Transverse colon (tissue), 4 donors: ENCODE results near the gene RPS10. TPM values are rescaled to one million over a fixed set of nuclear protein-coding genes. Genes with fewer than 3 reads are reported as not detected.
A peak's percentile ranks its signal among the peaks of the same experiment; 100 is the strongest.

Source experiments
- DNase-seq: peaks from one replicate; pipeline ENCODE4 v3.0.0-alpha.2; 2019
- H3K27ac ChIP-seq, 4 donors: fragments of 200-600 bp; sonication (generic); 2 replicates each; pipeline ENCODE4 v1.5.1; 2016 to 2018; ENCODE audit warnings: inconsistent platforms in 4 of 4
- H3K27me3 ChIP-seq: fragments of 200-600 bp; sonication (generic); 2 replicates; pipeline ENCODE4 v1.5.1; 2017; ENCODE audit warnings: inconsistent platforms
- H3K36me3 ChIP-seq, 4 donors: fragments of 200-600 bp; sonication (generic); 2 replicates each; pipeline ENCODE4 v1.5.1; 2017 to 2019; ENCODE audit warnings: inconsistent platforms in 4 of 4
- H3K4me1 ChIP-seq, 4 donors: fragments of 200-600 bp; sonication (generic); 2 replicates each; pipeline ENCODE4 v1.5.1; 2017 to 2020; ENCODE audit warnings: inconsistent platforms in 4 of 4
- H3K4me3 ChIP-seq, 4 donors: fragments of 200-600 bp; sonication (generic); 1 replicate in 1 of 4; 2 replicates in 3 of 4; pipeline versions ENCODE4 v1.5.1 to v1.6.1; 2017 to 2019; ENCODE audit warnings: inconsistent platforms in 4 of 4
- H3K9me3 ChIP-seq, 2 donors: fragments of 200-600 bp; sonication (generic); 2 replicates each; pipeline ENCODE4 v1.5.1; 2017 to 2019; ENCODE audit warnings: inconsistent platforms in 2 of 2
- CTCF ChIP-seq, 5 experiments: fragments of 200-600 bp in 3 of 5; fragments of 450-650 bp in 2 of 5; sonication (generic) in 3 of 5; IDR thresholded peaks; 1 replicate in 2 of 5; 2 replicates in 3 of 5; pipeline ENCODE4 v1.5.1; 2016 to 2017; ENCODE audit warnings: antibody characterized with exemption in 5 of 5, inconsistent platforms in 3 of 5, mild to moderate bottlenecking in 2 of 5, moderate library complexity in 1 of 5
- EP300 ChIP-seq: sonication (generic); formaldehyde crosslinking; IDR thresholded peaks from one replicate; pipeline ENCODE4 v1.6.1; 2017; ENCODE audit warnings: antibody characterized with exemption, low read depth
- POLR2A ChIP-seq: fragments of 450-650 bp; IDR thresholded peaks from one replicate; pipeline ENCODE4 v1.6.1; 2016; ENCODE audit warnings: antibody characterized with exemption, mild to moderate bottlenecking, moderate library complexity
- POLR2AphosphoS5 ChIP-seq, 3 donors: sonication (generic); formaldehyde crosslinking; IDR thresholded peaks; one replicate each; pipeline ENCODE4 v1.6.1; 2016; ENCODE audit warnings: antibody characterized with exemption in 3 of 3
- WGBS, 2 donors: methylation state at CpG; one replicate each; pipeline ENCODE4 v1.1.5; 2018; ENCODE audit warnings: low coverage in 1 of 2; 5-methylcytosine and 5-hydroxymethylcytosine counted together
- in situ Hi-C, 4 donors: fragments of 200-750 bp; cut with MboI; loops; one replicate each; pipeline versions ENCODE4 v1.15.0 to v1.15.1; 2017; ENCODE audit warnings: low sequenced_read_pairs in 3 of 4, low pct_ligation_motif_present in 1 of 4, low pct_unique_long_range_greater_than_20kb in 1 of 4
- intact Hi-C: fragments of 100-400 bp; cut with DNase I; formaldehyde crosslinking; loops from one replicate; pipeline ENCODE4 v1.15.1; 2023; ENCODE audit warnings: low total_unique reads
- total RNA-seq, 4 donors: library from RNA; depleted of rRNA; stranded (reverse); fragments of >200 nt; gene quantifications; one replicate each; pipeline ENCODE4 v1.1.0, GENCODE V29; 2016

The RPS10 gene
- total RNA-seq, 4 donors from 2014 or later: 892 to 1,969 (median 1,491) TPM

- in situ Hi-C loops (loop anchor here in 1 of 4 donors (25.0 kb wide), 1 partner anchor 122 kb away; no protein-coding TSS in a partner anchor), intact Hi-C loops (loop anchor here (10.0 kb wide), 1 partner anchor 70 kb away; no protein-coding TSS in a partner anchor)
- 87 to 91% methylated on average over 4 to 5 of the region's 5 CpGs for WGBS, 2 donors
- no peaks in the 10 kb centered on the region for H3K36me3 ChIP-seq
- no peak for DNase-seq
- H3K27ac ChIP-seq: peak overlapping the region; percentile 31 to 54 (median 42)
- no peak overlapping the region for H3K4me3 ChIP-seq
- no peaks in the 10 kb centered on the region for H3K27me3 ChIP-seq
- no peaks in the 10 kb centered on the region for H3K9me3 ChIP-seq
- no peak for TF ChIP-seq POLR2A
- no peak for TF ChIP-seq POLR2AphosphoS5 (IDR thresholded peaks at IDR 0.05)
- TF ChIP-seq EP300: no peak
- TF ChIP-seq CTCF (IDR thresholded peaks at IDR 0.05): no peak
- H3K4me1 ChIP-seq: peaks cover 0 to 44% (median 14%) of the 10 kb centered on the region in 4 donors
These were observed 41.3 kb downstream of the RPS10 start for GRCh38 chr6:34384321-34385153.

- in situ Hi-C loops: loop anchor here in 1 of 4 donors (25.0 kb wide), 1 partner anchor 121 kb away; no protein-coding TSS in a partner anchor
- WGBS, 2 donors: 70 to 73% methylated on average over 3 to 6 of the region's 6 CpGs
- intact Hi-C loops: loop anchor here (10.0 kb wide), 1 partner anchor 69 kb away; no protein-coding TSS in a partner anchor
- Histone ChIP-seq H3K4me1 (peaks cover 0 to 42% (median 14%) of the 10 kb centered on the region in 4 donors), H3K9me3 (no peaks in the 10 kb centered on the region), H3K36me3 (no peaks in the 10 kb centered on the region), H3K27me3 (no peaks in the 10 kb centered on the region), H3K4me3 (no peak overlapping the region), H3K27ac (peak overlapping the region; percentile 31 to 54 (median 42))
- no peak for DNase-seq
- no peak for TF ChIP-seq EP300
- TF ChIP-seq CTCF (IDR thresholded peaks at IDR 0.05): no peak
These were observed 42.1 kb downstream of the RPS10 start for GRCh38 chr6:34383656-34384320.

DNA sequence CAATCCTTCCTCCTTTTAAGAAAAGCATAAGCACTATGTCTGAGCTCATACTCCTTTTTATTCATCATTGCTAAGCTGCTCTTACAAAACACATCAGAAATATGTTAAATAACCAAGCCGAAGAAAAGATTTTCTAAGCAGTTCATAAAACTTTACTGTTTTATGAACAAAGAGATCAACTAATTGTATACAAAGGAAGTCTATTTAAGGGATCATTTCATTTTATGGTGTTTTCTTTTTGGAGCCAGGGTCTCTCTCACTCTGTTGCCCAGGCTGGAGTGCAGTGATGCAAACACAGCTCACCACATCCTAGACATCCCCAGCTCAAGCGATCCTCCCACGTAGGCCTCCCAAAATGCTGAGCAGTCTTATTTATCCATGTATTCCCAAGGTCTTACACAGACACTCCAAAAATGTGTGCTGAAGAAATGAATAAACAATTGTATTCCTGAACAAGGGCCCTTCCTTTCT lies 42.7 kb downstream of the RPS10 start:
- H3K9me3 ChIP-seq: no peaks in the 10 kb centered on the region
- in situ Hi-C loops (loop anchor here in 1 of 4 donors (25.0 kb wide), 1 partner anchor 121 kb away; no protein-coding TSS in a partner anchor), intact Hi-C loops (loop anchor here (10.0 kb wide), 1 partner anchor 68 kb away; no protein-coding TSS in a partner anchor)
- H3K4me3 ChIP-seq: no peak overlapping the region
- peak overlapping the region; percentile 31 to 54 (median 42) for H3K27ac ChIP-seq
- no peaks in the 10 kb centered on the region for H3K27me3 ChIP-seq
- TF ChIP-seq EP300 (no peak), POLR2A (no peak), CTCF (IDR thresholded peaks at IDR 0.05) (no peak), POLR2AphosphoS5 (IDR thresholded peaks at IDR 0.05) (no peak)
- WGBS, 2 donors: 34 to 38% methylated on average over 3 of the region's 3 CpGs
- peaks cover 0 to 36% (median 14%) of the 10 kb centered on the region in 4 donors for H3K4me1 ChIP-seq
- no peaks in the 10 kb centered on the region for H3K36me3 ChIP-seq
- no peak for DNase-seq

DNA sequence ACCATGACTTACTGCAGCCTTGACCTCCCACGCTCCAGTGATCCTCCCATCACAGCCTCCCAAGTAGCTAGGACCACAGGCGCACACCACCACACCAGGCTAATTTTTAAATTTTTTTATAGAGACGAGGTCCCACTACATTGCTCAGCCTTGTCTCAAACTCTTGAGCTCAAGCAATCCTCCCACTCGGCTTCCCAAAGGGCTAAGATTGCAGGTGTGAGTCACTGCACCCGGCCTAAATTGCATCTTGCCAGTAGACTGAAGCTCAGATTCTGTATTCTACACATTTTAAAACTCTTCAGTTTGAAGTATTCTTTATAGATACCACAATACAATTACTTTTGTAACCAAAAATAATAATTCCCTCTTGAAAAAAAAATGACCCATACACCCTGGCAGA lies 44.8 kb downstream of the RPS10 start:
- Histone ChIP-seq H3K27me3 (no peaks in the 10 kb centered on the region), H3K27ac (no peak overlapping the region), H3K4me1 (peaks cover 0 to 25% (median 10%) of the 10 kb centered on the region in 4 donors), H3K9me3 (no peaks in the 10 kb centered on the region), H3K4me3 (no peak overlapping the region), H3K36me3 (no peaks in the 10 kb centered on the region)
- intact Hi-C loops (loop anchor here (10.0 kb wide), 1 partner anchor 66 kb away; no protein-coding TSS in a partner anchor), in situ Hi-C loops (loop anchor here in 1 of 4 donors (25.0 kb wide), 1 partner anchor 119 kb away; no protein-coding TSS in a partner anchor)
- TF ChIP-seq POLR2AphosphoS5 (IDR thresholded peaks at IDR 0.05): no peak
- no peak for TF ChIP-seq EP300
- no peak for TF ChIP-seq CTCF (IDR thresholded peaks at IDR 0.05)
- TF ChIP-seq POLR2A: no peak
- DNase-seq: no peak
- 89 to 95% methylated on average over 5 of the region's 5 CpGs for WGBS, 2 donors
